Erythroblast (primary cell): Measurements from ENCODE around the gene PLEKHG5.

ENCODE experiments used
- GATA1 ChIP-seq: IDR thresholded peaks from 2 replicates; pipeline ENCODE4 v1.6.1; 2011; ENCODE audit warnings: low read depth, mild to moderate bottlenecking, control low read depth, low read length, moderate library complexity
- POLR2A ChIP-seq: IDR thresholded peaks from 2 replicates; pipeline ENCODE4 v1.6.1; 2011; ENCODE audit warnings: mild to moderate bottlenecking, low read length

DNA sequence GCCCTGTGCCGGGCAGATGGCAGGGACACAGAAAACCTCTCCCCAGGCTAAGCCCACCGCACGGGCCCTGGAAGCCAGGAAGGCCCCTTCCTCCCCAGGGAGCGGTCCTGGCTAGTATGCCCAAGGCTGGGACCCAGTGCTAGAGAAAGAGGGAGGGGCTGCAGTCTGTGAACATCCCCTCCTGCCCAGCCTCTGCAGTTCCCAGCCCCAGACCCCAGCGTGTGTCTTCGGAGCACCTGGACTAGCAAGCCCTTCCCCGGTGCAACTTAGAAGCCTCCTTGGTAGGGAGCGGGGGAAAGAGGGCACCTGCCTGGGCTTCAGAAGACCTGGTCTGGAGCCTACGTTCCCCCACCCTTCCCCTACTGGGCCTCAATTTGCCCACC lies 2.1 kb downstream of the PLEKHG5 start:
- TF ChIP-seq POLR2A (no peak), GATA1 (no peak)
